ENCODE measurements around the gene RCL1.

The RCL1 gene

GRCh38 chr9:4799775-4800174 lies 7.0 kb downstream of the RCL1 start:
- DNase-seq (ENCODE audit: low read depth): no peak
- TF ChIP-seq CTCF (IDR thresholded peaks at IDR 0.05; ENCODE audit: control insufficient read depth, extremely low read depth, insufficient read depth): no peak

DNA sequence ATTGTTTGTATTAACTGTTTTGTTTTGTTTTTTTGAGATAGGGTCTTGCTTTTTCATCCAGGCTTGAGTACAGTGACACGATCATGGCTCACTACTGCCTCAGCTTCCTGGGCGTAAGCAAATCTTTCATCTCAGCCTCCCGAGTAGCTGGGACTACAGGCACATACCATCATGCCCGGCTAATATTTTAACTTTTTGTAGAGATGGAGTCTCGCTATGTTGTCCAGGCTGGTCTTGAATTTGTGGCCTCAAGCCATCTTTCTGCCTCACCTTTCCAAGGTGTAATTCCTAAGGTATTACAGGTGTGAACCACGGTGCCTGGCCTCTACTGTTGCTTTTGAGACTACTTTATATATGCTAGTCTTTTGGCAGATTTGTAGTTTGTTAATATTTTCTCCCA lies 8.4 kb downstream of the RCL1 start:
- DNase-seq (ENCODE audit: low read depth): no peak
- no peak for TF ChIP-seq CTCF (IDR thresholded peaks at IDR 0.05; ENCODE audit: control insufficient read depth, extremely low read depth, insufficient read depth)
- H3K4me3 ChIP-seq (ENCODE audit: low read depth, low read length): no peak overlapping the region

More at GRCh38 chr9:4799775-4800174, 7.0 kb downstream of the RCL1 start:
- H3K4me3 ChIP-seq (ENCODE audit: low read depth, low read length): no peak overlapping the region

DNA sequence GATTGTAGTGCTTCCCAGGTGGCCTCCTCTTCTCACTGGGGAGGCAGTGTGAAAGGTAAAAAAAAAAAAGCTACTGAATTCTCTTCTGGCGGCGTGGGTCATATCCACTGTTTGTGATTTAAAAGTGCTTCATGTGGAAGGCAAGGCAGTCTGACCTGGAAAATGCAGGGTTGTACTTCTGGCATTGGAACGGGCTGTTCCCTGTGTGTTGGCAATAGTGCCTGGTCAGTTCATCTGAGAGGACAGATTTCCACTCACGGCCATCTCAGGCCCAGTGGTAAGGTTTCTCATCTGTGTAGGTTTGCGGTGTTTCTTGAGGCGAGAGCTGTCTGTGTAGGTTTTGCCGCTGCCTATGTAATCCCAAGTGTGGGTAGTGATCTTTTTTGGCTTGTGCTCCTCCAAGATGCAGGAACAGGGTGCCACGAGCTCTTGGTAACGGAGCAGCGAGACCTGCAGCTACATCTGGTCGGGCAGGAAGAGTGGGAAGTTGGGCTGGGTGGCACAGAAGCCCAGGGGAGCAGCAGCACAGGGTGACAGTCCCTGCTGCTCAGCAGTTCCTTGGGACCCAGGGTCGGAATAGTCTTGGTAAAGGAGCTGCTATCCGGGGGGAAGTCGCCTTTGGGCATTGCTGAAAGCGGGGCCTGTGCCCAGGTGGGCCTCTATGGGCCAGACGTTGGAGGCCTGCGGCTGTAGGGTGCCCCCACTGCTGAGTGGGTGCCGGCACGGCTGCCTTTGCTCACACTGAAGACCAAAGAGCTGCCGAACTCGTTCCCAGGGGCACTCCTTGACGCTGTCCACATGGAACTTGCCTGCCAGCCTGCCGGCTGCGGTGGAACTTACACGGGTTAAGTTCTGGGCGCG lies 11.2 kb downstream of the RCL1 start:
- DNase-seq (ENCODE audit: low read depth): no peak
- TF ChIP-seq CTCF (IDR thresholded peaks at IDR 0.05; ENCODE audit: control insufficient read depth, extremely low read depth, insufficient read depth): no peak
- H3K4me3 ChIP-seq (ENCODE audit: low read depth, low read length): no peak overlapping the region

- no peak overlapping the region for H3K4me3 ChIP-seq (ENCODE audit: low read depth, low read length)
- no peak for TF ChIP-seq CTCF (IDR thresholded peaks at IDR 0.05; ENCODE audit: control insufficient read depth, extremely low read depth, insufficient read depth)
- DNase-seq (ENCODE audit: low read depth): no peak
Observed at GRCh38 chr9:4804531-4805016, 11.8 kb downstream of the RCL1 start.

GRCh38 chr9:4805191-4805918 lies 12.6 kb downstream of the RCL1 start:
- DNase-seq (ENCODE audit: low read depth): no peak
- no peak overlapping the region for H3K4me3 ChIP-seq (ENCODE audit: low read depth, low read length)
- no peak for TF ChIP-seq CTCF (IDR thresholded peaks at IDR 0.05; ENCODE audit: control insufficient read depth, extremely low read depth, insufficient read depth)

GRCh38 chr9:4810565-4810964 lies 17.8 kb downstream of the RCL1 start:
- H3K4me3 ChIP-seq (ENCODE audit: low read depth, low read length): no peak overlapping the region
- DNase-seq (ENCODE audit: low read depth): no peak
- no peak for TF ChIP-seq CTCF (IDR thresholded peaks at IDR 0.05; ENCODE audit: control insufficient read depth, extremely low read depth, insufficient read depth)
